Renal cortical epithelial cell (primary cell): ENCODE results near the gene TKTL1. TPM values are rescaled to one million over a fixed set of nuclear protein-coding genes. Genes with fewer than 3 reads are reported as not detected.

ENCODE experiments used
- DNase-seq: peaks from one replicate; pipeline ENCODE4 v3.0.0-alpha.2; 2011; ENCODE audit warnings: low read depth
- total RNA-seq: library from RNA; depleted of rRNA; stranded (reverse); fragments of >200 nt; gene quantifications from 2 replicates; pipeline ENCODE4 v1.2.3, GENCODE V29; 2014

Gene TKTL1
- total RNA-seq, 1 donor from 2014 or later = not detected

- DNase-seq = no peak
Observed at GRCh38 chrX:154376774-154377173, 81.2 kb downstream of the TKTL1 start.

GRCh38 chrX:154378059-154378798, 82.6 kb downstream of the TKTL1 start:
- DNase-seq = no peak

- peak; percentile 86 for DNase-seq
Observed at GRCh38 chrX:154378799-154379568, 83.4 kb downstream of the TKTL1 start, which contains the start of gene EMD. EMD (plus strand) TSS chrX:154379295; CDS start chrX:154379485, 190 bp downstream.

GRCh38 chrX:154379569-154379951, 84.0 kb downstream of the TKTL1 start:
- DNase-seq = no peak

Other genes starting within 250 kb of the TKTL1 start
- 16.7 and 32.1 TPM in 2 replicates for gene MECP2, start 198.1 kb upstream of the TKTL1 start, total RNA-seq
- not detected in 2 replicates for gene OPN1LW, start 151.6 kb upstream of the TKTL1 start, total RNA-seq
- gene OPN1MW, start 113.2 kb upstream of the TKTL1 start, total RNA-seq = not detected in 2 replicates
- not detected in 2 replicates for gene OPN1MW2, start 76.0 kb upstream of the TKTL1 start, total RNA-seq
- not detected in 2 replicates for gene OPN1MW3, start 38.2 kb upstream of the TKTL1 start, total RNA-seq
- gene TEX28, start 671 bp upstream of the TKTL1 start, total RNA-seq = not detected in 2 replicates
- gene FLNA, start 78.8 kb downstream of the TKTL1 start, total RNA-seq = 1,833 and 2,112 TPM in 2 replicates
- gene EMD, start 83.5 kb downstream of the TKTL1 start, total RNA-seq = 14.9 and 16.8 TPM in 2 replicates
- 3,735 and 5,196 TPM in 2 replicates for gene RPL10, start 102.6 kb downstream of the TKTL1 start, total RNA-seq
- gene DNASE1L1, start 113.5 kb downstream of the TKTL1 start, total RNA-seq = 34.7 and 42.5 TPM in 2 replicates
- gene TAFAZZIN, start 115.7 kb downstream of the TKTL1 start, total RNA-seq = 16.8 and 21.2 TPM in 2 replicates
- gene ATP6AP1, start 132.9 kb downstream of the TKTL1 start, total RNA-seq = 69.8 and 70.8 TPM in 2 replicates
- gene GDI1, start 141.4 kb downstream of the TKTL1 start, total RNA-seq = 37.3 and 104 TPM in 2 replicates
- gene FAM50A, start 148.3 kb downstream of the TKTL1 start, total RNA-seq = 65.8 and 71.8 TPM in 2 replicates
- 13.0 and 33.7 TPM in 2 replicates for gene PLXNA3, start 162.5 kb downstream of the TKTL1 start, total RNA-seq
- gene LAGE3, start 183.5 kb downstream of the TKTL1 start, total RNA-seq = 14.0 and 24.5 TPM in 2 replicates
- 48.8 and 65.8 TPM in 2 replicates for gene UBL4A, start 190.8 kb downstream of the TKTL1 start, total RNA-seq
- gene SLC10A3, start 194.8 kb downstream of the TKTL1 start, total RNA-seq = 10.9 and 47.0 TPM in 2 replicates
- gene FAM3A, start 220.4 kb downstream of the TKTL1 start, total RNA-seq = 16.5 and 42.0 TPM in 2 replicates